Endometrium (tissue), 2 donors: ENCODE measurements around the gene LAMA2.
A peak's percentile ranks its signal among the peaks of the same experiment; 100 is the strongest.

ENCODE experiments used
- FAIRE-seq: peaks from 2 replicates; lab custom pipeline; 2012; peaks lifted over from hg19 to GRCh38; lab: Jason Lieb, UNC
- donor health status: control.
- donor health status: control.

Gene LAMA2

GRCh38 chr6:129491436-129491835 is 608.5 kb downstream of the LAMA2 start:
- no peak for FAIRE-seq

GRCh38 chr6:129492260-129492659 is 609.3 kb downstream of the LAMA2 start:
- FAIRE-seq, result no peak

- no peak for FAIRE-seq
Measured at GRCh38 chr6:129493354-129493902, 610.5 kb downstream of the LAMA2 start.

GRCh38 chr6:129494099-129494498 is 611.2 kb downstream of the LAMA2 start:
- no peak for FAIRE-seq

GRCh38 chr6:129494586-129494985 is 611.6 kb downstream of the LAMA2 start:
- no peak for FAIRE-seq

GRCh38 chr6:129495652-129496051 is 612.7 kb downstream of the LAMA2 start:
- FAIRE-seq, result no peak

- FAIRE-seq, result no peak
Measured at GRCh38 chr6:129497481-129498441, 614.8 kb downstream of the LAMA2 start.

GRCh38 chr6:129498541-129498940 is 615.6 kb downstream of the LAMA2 start:
- no peak for FAIRE-seq

GRCh38 chr6:129498950-129499842 is 616.3 kb downstream of the LAMA2 start:
- peak; percentile 62 for FAIRE-seq

- FAIRE-seq, result no peak
Measured at GRCh38 chr6:129499843-129500219, 616.9 kb downstream of the LAMA2 start.

- FAIRE-seq, result peak; percentile 61
Measured at GRCh38 chr6:129500958-129501739, 618.2 kb downstream of the LAMA2 start.

GRCh38 chr6:129501740-129502660 is 619.1 kb downstream of the LAMA2 start:
- no peak for FAIRE-seq

- FAIRE-seq, result no peak
Measured at GRCh38 chr6:129504456-129504855, 621.5 kb downstream of the LAMA2 start.

GRCh38 chr6:129507059-129507807 is 624.3 kb downstream of the LAMA2 start:
- FAIRE-seq, result no peak

- no peak for FAIRE-seq
Measured at GRCh38 chr6:129507846-129508245, 624.9 kb downstream of the LAMA2 start.

GRCh38 chr6:129508477-129509145 is 625.7 kb downstream of the LAMA2 start:
- FAIRE-seq, result no peak

GRCh38 chr6:129510950-129511349 is 628.0 kb downstream of the LAMA2 start:
- no peak for FAIRE-seq

- no peak for FAIRE-seq
Measured at GRCh38 chr6:129513471-129513870, 630.5 kb downstream of the LAMA2 start.

- FAIRE-seq, result no peak
Measured at GRCh38 chr6:129515004-129515403, 632.1 kb downstream of the LAMA2 start.
